GM19452 (cell line): ENCODE measurements around the gene AIRE.
"Not testable (repeated sequence)": the region's sequence is repeated elsewhere in the genome, so short reads cannot be mapped to it uniquely, and the experiment has no call there.

Source experiments
- ATAC-seq: cut with Tn5 transposase; IDR thresholded peaks from one replicate; pipeline ENCODE4 v1.9.1; 2021; ENCODE audit not compliant: unreplicated experiment

AIRE gene

GRCh38 chr21:44334329-44335030 is 48.8 kb downstream of the AIRE start:
- no peak for ATAC-seq

GRCh38 chr21:44335266-44336059 is 49.8 kb downstream of the AIRE start:
- ATAC-seq, result no peak

- no peak for ATAC-seq
Measured at GRCh38 chr21:44337449-44337848, 51.8 kb downstream of the AIRE start.

- no peak for ATAC-seq
Measured at GRCh38 chr21:44337941-44338895, 52.5 kb downstream of the AIRE start.

- ATAC-seq, result peak; percentile 86
Measured at GRCh38 chr21:44338971-44339910, 53.6 kb downstream of the AIRE start, which contains the start of gene CFAP410. Gene CFAP410, minus strand, starts transcription at chr21:44339390. Its CDS starts 196 bp downstream, at chr21:44339194.

GRCh38 chr21:44341726-44342458 is 56.2 kb downstream of the AIRE start:
- not testable (repeated sequence) for ATAC-seq

- ATAC-seq, result not testable (repeated sequence)
Measured at GRCh38 chr21:44342981-44343380, 57.3 kb downstream of the AIRE start.

- ATAC-seq, result no peak
Measured at GRCh38 chr21:44344541-44345183, 59.0 kb downstream of the AIRE start.

- no peak for ATAC-seq
Measured at GRCh38 chr21:44345495-44345894, 59.8 kb downstream of the AIRE start.

- ATAC-seq, result no peak
Measured at GRCh38 chr21:44347911-44348451, 62.3 kb downstream of the AIRE start.
